A673 (cell line): ENCODE results near the gene QDPR. TPM values are rescaled to one million over a fixed set of nuclear protein-coding genes. Genes with fewer than 3 reads are reported as not detected.

ENCODE experiments used
- Bru-seq: library from RNA; stranded (reverse); fragments of 400-500 nt; gene quantifications from one replicate; lab custom pipeline; 2021; lab: Mats Ljungman, UMichigan
- BruChase-seq, 2 experiments: library from RNA; stranded (reverse); fragments of 400-500 nt; gene quantifications; one replicate each; lab custom pipeline; 2021; lab: Mats Ljungman, UMichigan
- BruUV-seq: library from RNA; stranded (reverse); fragments of 400-500 nt; replicated peaks from 2 replicates; lab custom pipeline; 2021; lab: Mats Ljungman, UMichigan
- CTCF ChIA-PET: fragments of 300-600 bp; sonication (Branson Sonifier 250); formaldehyde crosslinking; loops from one replicate; lab custom pipeline; 2022; ENCODE audit warnings: antibody characterized with exemption; lab: Charles Lee
- POLR2A ChIA-PET: fragments of 300-600 bp; sonication (Branson Sonifier 250); formaldehyde crosslinking; loops from one replicate; lab custom pipeline; 2022; ENCODE audit warnings: antibody characterized with exemption; ENCODE audit not compliant: low non-redundant PET; lab: Charles Lee
- DNase-seq: peaks from one replicate; pipeline ENCODE4 v3.0.0-alpha.2; 2015; ENCODE audit warnings: low spot score
- H3K27ac ChIP-seq: fragments of 200-600 bp; sonication (generic); 2 replicates; pipeline ENCODE4 v1.5.1; 2016; ENCODE audit warnings: mixed run types, low read depth, mild to moderate bottlenecking, mixed read lengths, antibody characterized with exemption, low read length; ENCODE audit not compliant: poor library complexity, severe bottlenecking
- H3K27me3 ChIP-seq: fragments of 200-600 bp; sonication (generic); replicated peaks from 2 replicates; pipeline ENCODE4 v1.6.1; 2017; ENCODE audit warnings: mixed run types, low read depth, mild to moderate bottlenecking, mixed read lengths, antibody characterized with exemption, low read length; ENCODE audit not compliant: insufficient read depth, poor library complexity
- H3K36me3 ChIP-seq: fragments of 200-600 bp; sonication (generic); 2 replicates; pipeline ENCODE4 v1.6.1; 2016; ENCODE audit warnings: mixed run types, mild to moderate bottlenecking, mixed read lengths, antibody characterized with exemption, low read length; ENCODE audit not compliant: insufficient read depth, poor library complexity, severe bottlenecking
- H3K4me1 ChIP-seq: fragments of 200-600 bp; sonication (generic); 2 replicates; pipeline ENCODE4 v1.6.1; 2017; ENCODE audit warnings: mixed run types, mild to moderate bottlenecking, mixed read lengths, antibody characterized with exemption, low read length; ENCODE audit not compliant: insufficient read depth, poor library complexity, severe bottlenecking
- H3K4me3 ChIP-seq: fragments of 200-600 bp; sonication (generic); 2 replicates; pipeline ENCODE4 v1.5.1; 2016; ENCODE audit warnings: low read depth, mixed run types, mild to moderate bottlenecking, mixed read lengths, low read length; ENCODE audit not compliant: poor library complexity, severe bottlenecking
- H3K9me3 ChIP-seq: fragments of 200-600 bp; sonication (generic); 2 replicates; pipeline ENCODE4 v1.6.1; 2016; ENCODE audit warnings: mixed run types, low read depth, mild to moderate bottlenecking, mixed read lengths, antibody characterized with exemption, low read length; ENCODE audit not compliant: poor library complexity, severe bottlenecking
- EZH2 ChIP-seq: fragments of 200-600 bp; sonication (generic); IDR thresholded peaks from 2 replicates; pipeline ENCODE4 v1.6.1; 2017; ENCODE audit warnings: borderline replicate concordance, low read depth, mild to moderate bottlenecking, mixed read lengths, antibody characterized with exemption, low read length; ENCODE audit not compliant: poor library complexity, severe bottlenecking
- intact Hi-C: fragments of 100-400 bp; cut with micrococcal nuclease; formaldehyde crosslinking; loops from one replicate; pipeline ENCODE4 v1.10.0; 2022; ENCODE audit not compliant: unreplicated experiment
- long read RNA-seq: library from polyadenylated mRNA; stranded (forward); transcript quantifications from one replicate; pipeline ENCODE4 v2.0.0, GENCODE V29; 2022
- total RNA-seq: library from RNA; stranded (reverse); gene quantifications from 2 replicates; pipeline ENCODE4 v1.2.3, GENCODE V29; 2021
- TF ChIP-seq, protein P1 (sequence below): fragments of 300-800, 200-600 bp; sonication (generic); conservative IDR thresholded peaks from 2 replicates; pipeline ENCODE4 v1.5.1; 2017; ENCODE audit warnings: low read depth, mild to moderate bottlenecking, antibody characterized with exemption, low read length, moderate library complexity, mixed read lengths

The QDPR gene
- 14.7 and 17.7 TPM in 2 replicates for total RNA-seq
- Bru-seq, nascent RNA, result percentile 53 among the genes with signal in this experiment
- percentile 50 among the genes with signal in this experiment for BruChase-seq, experiment 1, labeled RNA remaining after a 2-hour chase
- BruChase-seq, experiment 2, labeled RNA remaining after a 6-hour chase, result percentile 52 among the genes with signal in this experiment
- long read RNA-seq, transcript QDPR-201 (7 exons, 1,648 nt), result major isoform, 51 of 62 reads
- long read RNA-seq, partial matches to known transcripts, result 0 of 62 reads
- long read RNA-seq, other reads (novel, unspliced or antisense), result 5 of 62 reads

DNA sequence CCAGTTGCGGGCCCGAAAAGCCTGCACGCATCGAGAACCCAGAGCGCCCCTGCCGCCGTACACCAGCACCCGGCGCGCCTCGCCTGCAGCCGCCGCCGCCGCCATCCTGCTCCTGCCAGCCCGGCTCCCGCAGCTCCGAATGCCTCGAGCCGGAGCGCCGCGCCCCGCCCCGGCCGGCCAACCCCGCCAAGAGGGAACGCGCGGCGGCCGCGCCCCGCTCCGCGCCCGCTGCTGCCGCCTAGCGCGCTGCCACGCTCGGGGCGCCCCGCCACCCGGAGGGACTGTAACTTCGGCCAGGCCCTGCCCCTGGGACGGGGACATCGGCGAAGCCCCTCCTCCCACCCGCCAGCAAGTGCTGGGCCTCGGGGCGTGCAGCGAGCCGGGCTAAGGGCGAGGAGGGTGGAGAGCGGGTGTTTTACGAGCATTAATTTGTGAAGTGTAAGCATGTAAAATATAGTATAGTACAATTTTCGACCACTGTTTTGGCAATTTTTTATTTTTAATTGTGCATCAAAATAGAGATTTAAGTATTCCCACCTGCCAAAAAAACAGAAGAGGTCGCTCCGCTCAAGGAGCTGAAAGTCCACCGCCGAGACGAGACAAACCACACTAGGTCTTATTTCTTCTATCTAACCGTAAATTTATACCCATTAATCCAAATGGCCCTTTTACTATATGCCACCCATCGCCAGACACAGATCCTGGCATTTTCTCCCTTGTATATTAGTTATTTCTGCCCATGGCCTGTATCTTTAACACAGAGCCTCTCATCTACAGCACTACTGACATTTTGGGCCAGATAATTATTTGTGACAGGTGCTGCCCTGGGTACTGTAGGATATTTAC, at the start of gene QDPR:
Gene QDPR (minus strand): TSS at position 141 of the 846 bp plus-strand sequence. CDS start 36 bp downstream, at position 105.
- H3K9me3 ChIP-seq, result no peaks in the 10 kb centered on the region
- intact Hi-C loops, result no loop called here
- CTCF ChIA-PET, result interaction anchor here (0.7 kb wide), 1 partner anchor 8 kb away, joined by 3 read pairs; no protein-coding TSS in a partner anchor
- H3K27ac ChIP-seq, result peak within 1 kb of the TSS; percentile 44
- TF ChIP-seq EZH2, result no peak
- TF ChIP-seq, protein P1, sequence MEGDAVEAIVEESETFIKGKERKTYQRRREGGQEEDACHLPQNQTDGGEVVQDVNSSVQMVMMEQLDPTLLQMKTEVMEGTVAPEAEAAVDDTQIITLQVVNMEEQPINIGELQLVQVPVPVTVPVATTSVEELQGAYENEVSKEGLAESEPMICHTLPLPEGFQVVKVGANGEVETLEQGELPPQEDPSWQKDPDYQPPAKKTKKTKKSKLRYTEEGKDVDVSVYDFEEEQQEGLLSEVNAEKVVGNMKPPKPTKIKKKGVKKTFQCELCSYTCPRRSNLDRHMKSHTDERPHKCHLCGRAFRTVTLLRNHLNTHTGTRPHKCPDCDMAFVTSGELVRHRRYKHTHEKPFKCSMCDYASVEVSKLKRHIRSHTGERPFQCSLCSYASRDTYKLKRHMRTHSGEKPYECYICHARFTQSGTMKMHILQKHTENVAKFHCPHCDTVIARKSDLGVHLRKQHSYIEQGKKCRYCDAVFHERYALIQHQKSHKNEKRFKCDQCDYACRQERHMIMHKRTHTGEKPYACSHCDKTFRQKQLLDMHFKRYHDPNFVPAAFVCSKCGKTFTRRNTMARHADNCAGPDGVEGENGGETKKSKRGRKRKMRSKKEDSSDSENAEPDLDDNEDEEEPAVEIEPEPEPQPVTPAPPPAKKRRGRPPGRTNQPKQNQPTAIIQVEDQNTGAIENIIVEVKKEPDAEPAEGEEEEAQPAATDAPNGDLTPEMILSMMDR, result peak; percentile 32; the same call in 1 of the 2 replicates
- BruUV-seq, result no TSS peak
- H3K27me3 ChIP-seq, result no peaks in the 10 kb centered on the region
- H3K4me3 ChIP-seq, result peak within 1 kb of the TSS; percentile 66
- DNase-seq, result peak; percentile 68
- POLR2A ChIA-PET, result no interaction called here
- no peaks in the 10 kb centered on the region for H3K36me3 ChIP-seq
- peaks cover 8% of the 10 kb centered on the region for H3K4me1 ChIP-seq

DNA sequence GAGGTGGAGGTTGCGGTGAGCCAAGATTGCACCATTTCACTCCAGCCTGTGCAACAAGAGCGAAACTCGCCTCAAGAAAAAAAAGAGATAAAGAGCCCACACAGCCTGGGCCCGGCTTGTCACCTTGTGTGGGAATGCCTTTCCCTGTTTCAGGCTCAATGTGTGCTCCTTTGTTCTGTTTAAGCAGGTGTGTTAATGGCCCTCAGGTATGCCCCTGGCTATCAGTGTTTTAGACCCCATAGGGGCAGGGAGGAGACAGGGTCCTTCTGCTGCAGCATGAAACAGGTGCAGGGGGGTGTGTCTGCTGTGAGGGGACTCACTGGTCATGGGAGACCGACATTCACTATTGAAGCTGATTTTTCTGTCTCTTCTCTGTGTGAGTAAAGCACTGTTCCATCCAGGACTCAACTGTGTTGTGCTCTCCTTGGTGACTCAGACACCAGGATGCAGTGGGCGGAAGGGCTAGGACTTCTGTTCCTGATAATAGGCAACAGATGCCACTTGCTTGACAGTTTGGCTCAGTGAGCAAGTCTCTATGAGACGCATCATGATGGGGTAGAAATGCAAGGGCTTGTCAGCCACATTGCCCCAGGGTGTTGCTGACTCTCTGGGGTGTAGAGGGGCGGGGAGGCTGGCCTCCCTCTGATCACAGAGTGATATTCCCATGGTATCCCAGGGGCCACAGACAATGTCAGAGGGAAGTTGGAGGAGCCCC, 49.5 kb upstream of the QDPR start:
- Histone ChIP-seq H3K4me1 (no peaks in the 10 kb centered on the region), H3K4me3 (no peak overlapping the region), H3K36me3 (no peaks in the 10 kb centered on the region), H3K9me3 (no peaks in the 10 kb centered on the region), H3K27me3 (no peaks in the 10 kb centered on the region), H3K27ac (no peak overlapping the region)
- TF ChIP-seq, protein P1, result no peak
- TF ChIP-seq EZH2, result no peak
- ChIA-PET POLR2A (no interaction called here), CTCF (no interaction called here)
- no TSS peak for BruUV-seq
- intact Hi-C loops, result no loop called here
- DNase-seq, result peak; percentile 75

DNA sequence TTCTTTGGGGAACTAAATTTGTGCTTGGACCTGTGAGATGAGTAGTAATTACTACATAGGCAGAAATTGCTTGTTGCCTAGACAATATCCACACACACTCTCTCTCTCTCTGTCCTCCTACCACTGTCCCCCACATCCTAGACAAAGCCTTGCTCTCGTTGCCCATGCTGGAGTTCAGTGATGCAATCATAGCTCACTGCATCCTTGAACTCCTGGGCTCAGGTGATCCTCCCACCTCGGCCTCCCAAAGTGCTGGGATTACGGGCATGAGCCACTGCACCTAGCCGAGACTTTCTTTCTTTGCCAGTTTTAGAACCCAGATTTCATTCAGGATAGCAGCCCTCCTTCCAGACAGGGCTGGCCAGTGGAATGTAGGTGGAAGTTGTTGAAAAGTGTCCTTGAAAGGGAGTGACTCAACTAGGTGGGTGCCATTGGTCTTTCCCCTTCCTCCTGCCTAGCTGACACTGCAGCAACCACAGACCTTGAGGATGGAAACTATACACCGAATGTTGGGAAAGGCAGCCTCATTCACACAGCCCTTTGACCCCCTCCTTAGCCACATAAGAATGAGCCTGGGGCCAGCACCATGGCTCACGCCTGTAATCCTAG, 48.3 kb upstream of the QDPR start:
- intact Hi-C loops, result no loop called here
- no peak for DNase-seq
- ChIA-PET POLR2A (no interaction called here), CTCF (no interaction called here)
- H3K27me3 ChIP-seq, result no peaks in the 10 kb centered on the region
- H3K27ac ChIP-seq, result no peak overlapping the region
- H3K36me3 ChIP-seq, result no peaks in the 10 kb centered on the region
- BruUV-seq, result no TSS peak
- TF ChIP-seq, protein P1, result no peak
- no peak for TF ChIP-seq EZH2
- no peaks in the 10 kb centered on the region for H3K4me1 ChIP-seq
- no peaks in the 10 kb centered on the region for H3K9me3 ChIP-seq
- H3K4me3 ChIP-seq, result no peak overlapping the region
